ENCODE data around the gene ATP9A. TPM values are rescaled to one million over a fixed set of nuclear protein-coding genes. Genes with fewer than 3 reads are reported as not detected.

The ATP9A gene
- total RNA-seq, 1 experiment from 2014 or later, result 16.8 TPM

DNA sequence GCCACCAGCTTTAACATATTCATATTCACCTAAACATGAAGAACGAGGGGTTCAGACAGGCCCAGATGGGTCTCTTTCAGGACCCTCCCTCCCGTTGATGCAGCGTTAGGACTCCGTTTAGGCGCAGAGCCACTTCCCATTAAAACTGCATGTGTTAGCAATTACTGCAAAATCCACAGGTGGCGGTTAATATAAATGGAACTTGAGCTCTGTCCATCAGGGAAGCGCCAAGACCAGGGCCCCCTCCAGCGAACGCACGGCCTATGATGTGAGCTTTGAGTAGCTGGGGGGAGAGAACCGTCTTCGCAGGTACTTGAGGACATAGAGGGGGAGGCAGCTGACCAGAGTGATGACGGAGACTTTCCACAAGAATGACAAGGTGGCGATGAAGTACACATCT is 167.2 kb downstream of the ATP9A start:
- H3K4me1 ChIP-seq (ENCODE audit: control insufficient read depth in 1 of 2, insufficient read depth in 2 of 2, low read length in 2 of 2), result no peaks in the 10 kb centered on the region
- DNase-seq (ENCODE audit: low read depth, low spot score) (no peak), ATAC-seq (no peak)
- no peak overlapping the region for H3K27ac ChIP-seq (ENCODE audit: low read depth, low read length)
- ChIA-PET CTCF (no interaction called here), RAD21 (ENCODE audit: low non-redundant PET in 1 of 2, low total read pairs in 2 of 2, uncharacterized antibody in 2 of 2, unreplicated experiment in 2 of 2) (no interaction called here), POLR2A (no interaction called here)
- H3K9ac ChIP-seq (ENCODE audit: low read length), result no peak overlapping the region
- H3K4me2 ChIP-seq (ENCODE audit: low read length), result no peak overlapping the region
- no TSS peak for BruUV-seq (replicated peaks)
- no peak overlapping the region for H3K4me3 ChIP-seq (replicated peaks in 1 of 2; ENCODE audit: low read depth in 1 of 2, low read length in 2 of 2)
- H3K9me3 ChIP-seq (ENCODE audit: control insufficient read depth in 1 of 2, insufficient read depth in 1 of 2, low read depth in 1 of 2, low read length in 2 of 2), result no peaks in the 10 kb centered on the region
- H3K36me3 ChIP-seq (ENCODE audit: control insufficient read depth in 1 of 2, insufficient read depth in 2 of 2, low read length in 2 of 2), result no peaks in the 10 kb centered on the region
- H3K79me2 ChIP-seq (ENCODE audit: insufficient read depth, low read length), result no peaks in the 10 kb centered on the region
- no peaks in the 10 kb centered on the region for H3K27me3 ChIP-seq (ENCODE audit: insufficient read depth, low read length)
- intact Hi-C loops (cut with micrococcal nuclease), result no loop called here
- no peaks in the 10 kb centered on the region for H4K20me1 ChIP-seq (ENCODE audit: insufficient read depth)
- no peaks in the 10 kb centered on the region for H3K9me2 ChIP-seq (ENCODE audit: insufficient read depth)
- TF ChIP-seq POLR2AphosphoS5 (IDR thresholded peaks at IDR 0.05; ENCODE audit: low read depth, low read length) (no peak), EZH2 (IDR thresholded peaks at IDR 0.05) (no peak), JUND (IDR thresholded peaks at IDR 0.05) (no peak), SIN3A (IDR thresholded peaks at IDR 0.05; ENCODE audit: low read depth) (no peak), YY1 (IDR thresholded peaks at IDR 0.05; ENCODE audit: extremely low read depth, insufficient replicate concordance, low read depth, low read length) (no peak), SRF (IDR thresholded peaks at IDR 0.05; ENCODE audit: low read depth) (no peak), CBX3 (IDR thresholded peaks at IDR 0.05; ENCODE audit: low read depth) (no peak), ELF1 (IDR thresholded peaks at IDR 0.05; ENCODE audit: borderline replicate concordance, low read depth) (no peak), TCF7L2 (IDR thresholded peaks at IDR 0.05; ENCODE audit: borderline replicate concordance, extremely low read depth, insufficient read depth, insufficient read length) (no peak), MAX (IDR thresholded peaks at IDR 0.05) (no peak), ATF3 (IDR thresholded peaks at IDR 0.05) (no peak), ZFX (IDR thresholded peaks at IDR 0.05) (no peak), ZNF274 (IDR thresholded peaks at IDR 0.05; ENCODE audit: low read depth, low read length) (no peak)
- TF ChIP-seq, protein P1, sequence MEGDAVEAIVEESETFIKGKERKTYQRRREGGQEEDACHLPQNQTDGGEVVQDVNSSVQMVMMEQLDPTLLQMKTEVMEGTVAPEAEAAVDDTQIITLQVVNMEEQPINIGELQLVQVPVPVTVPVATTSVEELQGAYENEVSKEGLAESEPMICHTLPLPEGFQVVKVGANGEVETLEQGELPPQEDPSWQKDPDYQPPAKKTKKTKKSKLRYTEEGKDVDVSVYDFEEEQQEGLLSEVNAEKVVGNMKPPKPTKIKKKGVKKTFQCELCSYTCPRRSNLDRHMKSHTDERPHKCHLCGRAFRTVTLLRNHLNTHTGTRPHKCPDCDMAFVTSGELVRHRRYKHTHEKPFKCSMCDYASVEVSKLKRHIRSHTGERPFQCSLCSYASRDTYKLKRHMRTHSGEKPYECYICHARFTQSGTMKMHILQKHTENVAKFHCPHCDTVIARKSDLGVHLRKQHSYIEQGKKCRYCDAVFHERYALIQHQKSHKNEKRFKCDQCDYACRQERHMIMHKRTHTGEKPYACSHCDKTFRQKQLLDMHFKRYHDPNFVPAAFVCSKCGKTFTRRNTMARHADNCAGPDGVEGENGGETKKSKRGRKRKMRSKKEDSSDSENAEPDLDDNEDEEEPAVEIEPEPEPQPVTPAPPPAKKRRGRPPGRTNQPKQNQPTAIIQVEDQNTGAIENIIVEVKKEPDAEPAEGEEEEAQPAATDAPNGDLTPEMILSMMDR (IDR thresholded peaks at IDR 0.05 in 2 of 3, conservative IDR thresholded peaks at IDR 0.05 in 1 of 3; ENCODE audit: borderline replicate concordance in 1 of 3, insufficient read depth in 1 of 3, low read depth in 2 of 3, low read length in 2 of 3), result no peak
- H2AFZ ChIP-seq (ENCODE audit: low read depth, low read length, poor library complexity, severe bottlenecking), result no peak overlapping the region

All from HCT116 (cell line).